Large intestine (tissue), 3 donors: ENCODE measurements around the gene IPO4. TPM values are rescaled to one million over a fixed set of nuclear protein-coding genes. Genes with fewer than 3 reads are reported as not detected.

Experiments used
- DNase-seq, 2 donors: peaks; one replicate each; pipeline versions ENCODE4 v3.0.0 to v3.0.0-alpha.2; 2013
- H3K27ac ChIP-seq: one replicate; pipeline ENCODE4 v1.5.1; 2013; ENCODE audit warnings: low read length
- H3K27me3 ChIP-seq: 2 replicates; pipeline ENCODE4 v1.6.1; 2013; ENCODE audit warnings: low read length; ENCODE audit not compliant: control insufficient read depth, insufficient read depth
- H3K36me3 ChIP-seq: 2 replicates; pipeline ENCODE4 v1.6.1; 2013; ENCODE audit warnings: low read length; ENCODE audit not compliant: control insufficient read depth, insufficient read depth
- H3K4me1 ChIP-seq: one replicate; pipeline ENCODE4 v1.6.1; 2013; ENCODE audit warnings: low read length; ENCODE audit not compliant: control insufficient read depth, insufficient read depth
- H3K4me3 ChIP-seq: one replicate; pipeline ENCODE4 v1.5.1; 2013; ENCODE audit warnings: low read length
- H3K9me3 ChIP-seq: one replicate; pipeline ENCODE4 v1.6.1; 2013; ENCODE audit warnings: mild to moderate bottlenecking, low read depth, low read length, moderate library complexity; ENCODE audit not compliant: control insufficient read depth
- WGBS: methylation state at CpG from one replicate; pipeline ENCODE4 v1.1.5; 2013; ENCODE audit warnings: low lambda C conversion rate; ENCODE audit not compliant: insufficient coverage; 5-methylcytosine and 5-hydroxymethylcytosine counted together
- polyA plus RNA-seq: library from polyadenylated mRNA; unstranded; fragments of 120-200 nt; gene quantifications from one replicate; pipeline ENCODE4 v1.2.1, GENCODE V29; 2013

IPO4 gene
- polyA plus RNA-seq, 1 donor: 22.5 TPM

DNA sequence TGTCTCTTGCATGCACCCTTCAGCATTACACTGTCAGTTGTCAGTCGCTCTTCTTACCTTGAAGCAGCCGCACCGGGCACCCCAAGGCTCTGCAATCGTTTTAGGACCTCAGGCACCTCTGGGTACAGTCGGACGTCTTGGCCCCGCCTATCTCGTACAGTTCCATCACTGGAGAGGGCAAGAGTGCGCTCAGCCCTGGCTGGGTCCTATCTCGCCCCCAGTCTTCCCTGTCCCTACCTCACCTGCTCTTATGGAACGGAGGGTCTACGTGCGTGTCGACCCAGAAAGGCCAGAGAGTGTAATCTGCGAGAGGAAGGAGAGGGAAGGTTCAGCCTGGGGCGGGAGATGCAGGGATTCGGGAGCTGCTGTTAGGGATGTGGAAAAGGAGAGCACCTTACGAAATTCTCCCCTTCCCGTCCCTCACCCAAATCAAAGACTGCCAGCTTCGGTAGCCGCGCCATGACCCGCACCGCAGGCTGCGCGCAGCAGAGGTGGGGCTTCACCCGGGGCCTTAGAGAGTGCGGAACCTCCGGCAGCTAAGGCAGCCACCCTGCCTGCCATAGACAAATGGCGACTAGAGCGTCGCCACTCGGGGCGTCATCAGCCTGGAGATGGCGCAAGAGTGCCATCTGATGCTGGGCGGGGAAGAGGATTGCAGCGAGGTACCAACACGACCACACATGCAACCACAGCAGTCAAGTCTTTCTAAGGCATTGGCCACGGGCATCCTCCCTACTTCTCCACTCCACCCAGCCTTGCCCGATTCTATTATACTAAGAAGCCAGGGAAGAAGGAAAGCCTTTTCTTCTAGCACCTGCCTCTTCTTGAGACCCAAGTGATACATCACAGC is 27.1 kb upstream of the IPO4 start, which contains the start of gene MDP1:
Gene MDP1, minus strand, starts transcription at position 572 of the 850 bp plus-strand sequence. Its CDS starts 111 bp downstream, at position 461.
- H3K27ac ChIP-seq: peak within 1 kb of the TSS; percentile 98
- DNase-seq: peak; percentile 92 to 93
- H3K4me3 ChIP-seq: peak within 1 kb of the TSS; percentile 62
- peaks cover 18% of the 10 kb centered on the region for H3K4me1 ChIP-seq
- H3K27me3 ChIP-seq: no peaks in the 10 kb centered on the region
- H3K9me3 ChIP-seq: no peaks in the 10 kb centered on the region
- no CpG with 5 or more reads among the region's 40 CpGs for WGBS
- H3K36me3 ChIP-seq: peaks cover 14% of the 10 kb centered on the region

DNA sequence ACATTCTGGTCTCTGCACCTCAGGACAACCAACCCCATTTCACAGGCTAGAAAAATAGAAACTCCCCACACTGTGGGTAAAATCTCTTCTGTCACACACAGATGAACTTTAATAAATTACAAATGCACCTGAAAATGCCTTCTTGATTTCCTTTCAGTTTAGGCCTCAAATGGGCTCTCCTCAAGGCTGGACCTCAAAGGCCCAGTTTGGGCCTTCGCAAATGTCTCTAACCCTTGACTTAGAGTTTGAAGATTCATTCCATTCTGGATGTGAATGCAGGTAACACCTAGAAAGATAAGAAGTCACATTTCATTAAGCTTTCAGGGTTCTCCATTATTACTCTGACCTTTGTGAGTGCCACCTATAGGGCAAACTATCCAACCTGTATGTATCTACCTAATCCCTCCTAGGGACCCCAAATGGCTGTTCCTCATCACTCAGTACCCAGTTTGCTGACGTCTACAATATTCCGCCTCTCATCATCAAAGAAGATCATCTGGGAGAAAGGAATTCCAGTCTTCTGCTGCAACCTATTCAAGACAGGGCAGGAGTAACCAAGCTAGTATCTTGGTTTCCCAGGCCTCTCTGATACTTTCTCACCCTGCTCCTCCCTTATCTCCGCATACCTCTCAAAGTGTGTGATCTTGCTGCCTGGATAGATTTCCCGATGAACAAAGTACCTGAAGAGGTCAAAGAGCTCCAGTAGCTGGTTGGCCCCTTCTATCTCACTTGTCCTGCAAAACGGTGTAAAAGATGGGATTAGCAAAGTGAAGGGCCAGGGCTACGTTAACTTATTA is 25.4 kb upstream of the IPO4 start:
- peak overlapping the region; percentile 98 for H3K27ac ChIP-seq
- WGBS: no CpG with 5 or more reads among the region's 7 CpGs
- peak overlapping the region; percentile 79 for H3K4me3 ChIP-seq
- H3K36me3 ChIP-seq: peaks cover 30% of the 10 kb centered on the region
- H3K9me3 ChIP-seq: no peaks in the 10 kb centered on the region
- DNase-seq: peak in 1 of 2 donors; percentile 76
- peaks cover 18% of the 10 kb centered on the region for H3K4me1 ChIP-seq
- no peaks in the 10 kb centered on the region for H3K27me3 ChIP-seq

DNA sequence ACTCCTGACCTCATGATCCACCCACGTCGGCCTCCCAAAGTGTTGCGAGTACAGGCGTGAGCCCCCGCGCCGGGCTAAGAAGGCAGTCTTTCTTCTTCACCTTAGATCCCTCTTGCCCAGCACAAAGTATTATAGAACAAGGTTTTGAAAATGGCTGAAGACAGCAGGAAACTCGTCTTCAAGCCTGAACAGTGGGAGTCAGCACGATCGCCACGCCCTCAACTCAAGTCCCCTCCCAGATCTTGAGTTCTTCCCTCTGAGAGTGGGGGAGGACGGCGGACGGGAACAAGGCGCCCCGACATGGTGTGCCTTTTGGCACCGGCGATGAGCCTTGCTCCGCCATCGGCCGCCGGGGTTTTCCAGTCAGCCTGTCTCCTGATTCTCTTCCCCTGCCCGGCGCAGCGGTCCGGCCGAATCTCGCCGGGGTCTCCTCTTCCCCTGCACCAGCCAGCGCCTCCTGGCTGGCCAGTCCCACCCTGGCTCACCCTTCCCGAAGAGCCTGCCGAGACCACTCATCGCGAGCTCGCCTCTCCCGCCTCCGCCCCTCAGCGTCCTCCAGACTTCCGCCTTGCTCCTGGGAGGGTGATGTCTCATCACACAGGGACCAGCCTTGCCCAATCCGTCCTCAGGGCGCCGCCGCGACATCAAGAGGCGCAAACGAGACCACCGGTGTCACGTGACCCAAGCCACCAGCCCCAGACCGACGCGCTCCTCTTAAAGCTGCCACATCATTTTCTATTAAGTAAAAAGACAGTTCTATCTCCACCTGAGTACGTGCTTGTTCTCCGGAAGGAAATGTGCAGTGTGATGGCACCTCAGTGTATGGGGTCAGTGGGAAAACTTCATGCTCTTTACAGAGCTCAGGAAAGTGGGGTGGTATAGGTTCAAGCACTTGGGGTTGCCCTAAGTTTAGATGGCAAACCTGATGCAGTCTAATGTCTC is 24.6 kb upstream of the IPO4 start, which contains the start of gene CHMP4A:
Gene CHMP4A, minus strand, starts transcription at position 565 of the 942 bp plus-strand sequence. Its CDS starts 49 bp downstream, at position 516.
- WGBS: no CpG with 5 or more reads among the region's 53 CpGs
- H3K4me1 ChIP-seq: peaks cover 18% of the 10 kb centered on the region
- peak within 1 kb of the TSS; percentile 79 for H3K4me3 ChIP-seq
- H3K9me3 ChIP-seq: no peaks in the 10 kb centered on the region
- H3K27ac ChIP-seq: peak within 1 kb of the TSS; percentile 98
- H3K36me3 ChIP-seq: peaks cover 37% of the 10 kb centered on the region
- DNase-seq: peak; percentile 97
- no peaks in the 10 kb centered on the region for H3K27me3 ChIP-seq

GRCh38 chr14:24211311-24211710 is 22.7 kb upstream of the IPO4 start:
- H3K36me3 ChIP-seq: peaks cover 48% of the 10 kb centered on the region
- no CpG with 5 or more reads among the region's 6 CpGs for WGBS

DNA sequence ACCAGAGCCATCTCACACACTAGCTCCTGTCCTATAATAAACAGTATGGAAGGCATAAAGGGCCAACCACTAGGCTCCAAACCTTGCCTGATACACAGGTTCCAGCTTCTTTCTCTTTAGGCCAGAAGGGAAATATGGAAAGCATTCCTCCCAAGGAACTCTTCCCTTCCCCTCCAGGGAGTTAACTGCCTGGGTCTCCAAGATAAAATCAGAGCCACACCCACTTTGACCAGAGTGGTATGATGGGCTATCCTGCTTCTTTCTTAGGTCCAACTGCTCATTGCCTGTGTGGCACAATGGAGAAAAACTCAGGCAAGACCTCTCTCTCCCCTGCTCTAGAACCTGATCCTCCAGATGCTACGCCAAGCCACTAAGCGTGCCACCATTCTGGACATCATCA is 19.0 kb upstream of the IPO4 start:
- Histone ChIP-seq H3K4me3 (no peak overlapping the region), H3K36me3 (peaks cover 63% of the 10 kb centered on the region), H3K27ac (no peak overlapping the region), H3K4me1 (no peaks in the 10 kb centered on the region), H3K9me3 (no peaks in the 10 kb centered on the region), H3K27me3 (no peaks in the 10 kb centered on the region)
- WGBS: no CpG with 5 or more reads among the region's 2 CpGs
- DNase-seq: no peak

More at GRCh38 chr14:24211311-24211710, 22.7 kb upstream of the IPO4 start:
- no peaks in the 10 kb centered on the region for H3K27me3 ChIP-seq
- H3K9me3 ChIP-seq: no peaks in the 10 kb centered on the region
- no peak for DNase-seq
- H3K4me1 ChIP-seq: peaks cover 18% of the 10 kb centered on the region
- no peak overlapping the region for H3K4me3 ChIP-seq
- no peak overlapping the region for H3K27ac ChIP-seq

DNA sequence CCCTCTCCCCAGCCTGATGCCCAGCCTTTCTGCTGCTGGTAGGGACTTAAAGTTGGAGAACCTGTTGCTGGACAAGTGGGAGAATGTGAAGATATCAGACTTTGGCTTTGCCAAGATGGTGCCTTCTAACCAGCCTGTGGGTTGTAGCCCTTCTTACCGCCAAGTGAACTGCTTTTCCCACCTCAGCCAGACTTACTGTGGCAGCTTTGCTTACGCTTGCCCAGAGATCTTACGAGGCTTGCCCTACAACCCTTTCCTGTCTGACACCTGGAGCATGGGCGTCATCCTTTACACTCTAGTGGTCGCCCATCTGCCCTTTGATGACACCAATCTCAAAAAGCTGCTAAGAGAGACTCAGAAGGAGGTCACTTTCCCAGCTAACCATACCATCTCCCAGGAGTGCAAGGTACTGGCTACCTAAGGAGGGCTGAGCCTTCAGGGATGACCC is 18.5 kb upstream of the IPO4 start:
- DNase-seq: no peak
- Histone ChIP-seq H3K4me1 (no peaks in the 10 kb centered on the region), H3K36me3 (peaks cover 63% of the 10 kb centered on the region), H3K27me3 (no peaks in the 10 kb centered on the region), H3K4me3 (no peak overlapping the region), H3K9me3 (no peaks in the 10 kb centered on the region), H3K27ac (no peak overlapping the region)
- WGBS: 80% methylated on average over 1 of the region's 5 CpGs

DNA sequence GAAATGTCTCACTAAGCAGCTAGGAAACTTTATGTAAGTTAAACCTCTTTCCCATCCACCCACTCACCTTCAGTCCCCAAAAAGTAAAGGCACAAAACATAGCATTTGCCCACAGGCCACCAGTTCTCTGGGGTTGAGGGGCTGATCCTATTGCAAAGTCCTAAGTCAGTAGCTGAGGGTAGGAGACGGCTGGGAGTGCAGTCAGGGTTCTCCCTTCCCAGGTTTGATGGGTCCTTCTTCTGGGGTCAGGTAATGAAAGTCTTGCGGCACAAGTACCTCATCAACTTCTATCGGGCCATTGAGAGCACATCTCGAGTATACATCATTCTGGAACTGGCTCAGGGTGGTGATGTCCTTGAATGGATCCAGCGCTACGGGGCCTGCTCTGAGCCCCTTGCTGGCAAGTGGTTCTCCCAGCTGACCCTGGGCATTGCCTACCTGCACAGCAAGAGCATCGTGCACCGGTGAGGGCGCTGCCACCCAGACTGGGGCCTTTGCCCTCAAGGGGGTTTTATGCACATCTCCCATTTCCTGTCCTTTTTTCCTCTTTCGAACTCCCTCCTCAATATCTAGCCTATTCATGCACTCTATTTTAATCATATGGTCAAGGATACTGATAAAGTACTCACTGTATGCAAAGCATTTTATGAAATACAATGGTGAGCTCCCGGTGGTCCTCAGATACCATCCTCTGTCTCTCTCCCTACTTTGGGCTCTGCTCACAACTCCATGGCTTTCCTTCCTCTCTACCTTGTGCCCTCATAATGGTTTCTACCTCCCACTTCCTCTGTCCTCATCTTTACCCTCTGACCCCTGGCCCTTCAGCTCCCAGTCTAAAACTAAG is 17.9 kb upstream of the IPO4 start:
- Histone ChIP-seq H3K27ac (no peak overlapping the region), H3K4me3 (no peak overlapping the region), H3K27me3 (no peaks in the 10 kb centered on the region), H3K4me1 (no peaks in the 10 kb centered on the region), H3K36me3 (peaks cover 67% of the 10 kb centered on the region), H3K9me3 (no peaks in the 10 kb centered on the region)
- 100% methylated on average over 2 of the region's 11 CpGs for WGBS
- no peak for DNase-seq

GRCh38 chr14:24204163-24205146 is 15.8 kb upstream of the IPO4 start:
- Histone ChIP-seq H3K27me3 (no peaks in the 10 kb centered on the region), H3K9me3 (no peaks in the 10 kb centered on the region), H3K4me3 (no peak overlapping the region), H3K36me3 (peaks cover 53% of the 10 kb centered on the region), H3K27ac (no peak overlapping the region), H3K4me1 (no peaks in the 10 kb centered on the region)
- 100% methylated on average over 3 of the region's 7 CpGs for WGBS
- DNase-seq: no peak
